Right renal pelvis (tissue), 4 donors: ENCODE results near the gene CLCN7. TPM values are rescaled to one million over a fixed set of nuclear protein-coding genes. Genes with fewer than 3 reads are reported as not detected.

Source experiments
- DNase-seq, 4 donors: peaks; one replicate each; pipeline ENCODE4 v3.0.0-alpha.2; 2013; ENCODE audit warnings: low read depth in 4 of 4, low spot score in 3 of 4, missing footprints in 1 of 4
- polyA plus RNA-seq, 4 donors: library from polyadenylated mRNA; unstranded; fragments of 120-200 nt; gene quantifications; one replicate each; pipeline ENCODE4 v1.2.1, GENCODE V29; 2013; ENCODE audit not compliant: insufficient read length in 4 of 4

CLCN7 gene
- polyA plus RNA-seq, 4 donors: 43.4 to 62.1 (median 48.6) TPM

DNA sequence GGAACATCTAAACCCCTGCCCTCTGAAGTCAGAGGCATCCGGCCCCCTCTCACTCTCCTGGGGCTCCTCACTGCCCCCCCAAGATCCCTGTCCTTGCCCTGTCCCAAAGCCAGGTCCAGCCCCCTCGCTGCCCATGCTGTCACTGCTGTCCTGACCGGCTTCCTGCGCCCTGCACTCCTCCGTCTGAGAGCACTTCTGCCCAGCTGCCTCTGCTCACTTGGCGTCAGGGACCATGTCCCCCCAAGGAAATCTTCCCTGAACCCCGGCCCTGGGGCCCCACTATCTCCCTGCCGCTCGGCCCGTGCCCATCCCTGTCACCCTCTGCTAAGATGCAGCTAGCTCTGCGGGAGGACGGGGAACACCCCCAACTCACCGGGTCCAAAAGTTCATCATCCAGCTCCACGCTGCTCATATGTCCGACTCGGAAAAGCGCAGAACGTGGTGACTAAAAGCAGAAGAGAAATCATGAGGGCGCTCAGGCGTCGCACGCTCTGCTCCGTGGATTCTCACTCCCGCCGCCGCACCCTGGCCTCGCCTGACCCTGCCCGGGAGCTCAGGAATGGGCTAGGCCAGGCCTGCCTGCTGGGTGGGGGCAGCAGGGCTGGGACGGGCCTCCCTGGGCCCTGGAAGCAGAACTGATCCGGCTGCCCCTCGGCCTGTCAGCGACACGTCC, 9.8 kb downstream of the CLCN7 start:
- DNase-seq: no peak

- no peak for DNase-seq
Observed at GRCh38 chr16:1464196-1464893, 10.5 kb downstream of the CLCN7 start.

DNA sequence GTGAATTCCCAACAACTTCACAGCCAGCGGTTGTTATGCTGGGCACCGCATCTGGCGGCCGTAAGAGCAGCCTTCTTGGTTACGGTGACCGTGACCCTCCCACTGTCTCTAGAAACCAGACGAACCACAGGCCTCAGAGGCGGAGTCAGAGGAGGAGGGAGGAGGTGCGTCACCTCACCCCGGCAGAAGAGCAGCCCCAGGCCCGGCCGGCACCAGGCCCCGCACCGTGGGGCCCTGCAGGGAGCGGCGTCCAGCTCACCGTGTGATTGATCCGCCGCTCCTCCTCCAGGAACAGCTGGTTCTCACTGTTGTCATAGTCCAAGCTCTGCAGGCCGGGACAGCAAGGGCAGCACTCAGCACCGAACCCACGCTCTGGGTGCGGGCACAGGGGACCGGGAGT, 13.7 kb downstream of the CLCN7 start:
- no peak for DNase-seq

GRCh38 chr16:1460602-1461138, 14.2 kb downstream of the CLCN7 start:
- no peak for DNase-seq

- DNase-seq: no peak
Observed at GRCh38 chr16:1459967-1460366, 14.9 kb downstream of the CLCN7 start.

- no peak for DNase-seq
Observed at GRCh38 chr16:1458977-1459341, 15.9 kb downstream of the CLCN7 start.

- no peak for DNase-seq
Observed at GRCh38 chr16:1458336-1458976, 16.4 kb downstream of the CLCN7 start.

DNA sequence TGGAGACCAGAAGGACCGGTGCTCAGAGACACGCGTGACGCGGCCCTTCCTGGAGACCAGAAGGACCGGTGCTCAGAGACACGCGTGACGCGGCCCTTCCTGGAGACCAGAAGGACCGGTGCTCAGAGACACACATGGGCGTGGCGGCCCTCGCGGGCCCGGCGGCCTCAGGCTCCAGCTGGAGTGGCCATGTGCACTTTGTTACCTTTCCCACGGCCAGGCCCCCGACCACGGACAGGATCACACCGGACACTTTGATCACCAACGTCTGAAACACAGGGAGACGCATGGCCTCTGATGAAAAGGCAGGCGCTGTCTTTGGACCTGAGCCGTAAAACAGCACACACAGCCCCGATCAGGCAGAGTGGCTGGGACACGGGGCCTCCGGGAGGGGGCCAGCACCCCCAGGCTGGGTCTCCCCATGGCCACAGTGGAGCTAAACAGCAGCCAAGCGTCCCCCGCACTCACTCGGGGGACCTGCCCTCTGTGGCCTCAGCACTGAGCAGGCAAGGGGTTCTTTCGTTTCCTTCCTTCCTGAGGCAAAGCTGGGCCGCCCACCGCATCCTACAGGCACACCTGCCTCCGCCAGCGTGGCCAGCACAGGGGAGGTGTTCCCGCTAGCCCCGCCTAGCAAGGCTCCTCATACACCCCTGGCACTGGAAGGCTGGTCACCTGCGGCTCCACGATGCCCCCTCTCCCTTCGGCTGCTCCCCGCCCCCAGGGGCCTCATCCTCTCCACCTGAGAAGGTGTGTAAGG, 17.2 kb downstream of the CLCN7 start:
- DNase-seq: no peak

- DNase-seq: no peak
Observed at GRCh38 chr16:1456951-1457350, 17.9 kb downstream of the CLCN7 start.

GRCh38 chr16:1455190-1456171, 19.3 kb downstream of the CLCN7 start:
- DNase-seq: no peak

GRCh38 chr16:1454561-1454960, 20.3 kb downstream of the CLCN7 start:
- DNase-seq: no peak

- no peak for DNase-seq
Observed at GRCh38 chr16:1453316-1453715, 21.5 kb downstream of the CLCN7 start.

DNA sequence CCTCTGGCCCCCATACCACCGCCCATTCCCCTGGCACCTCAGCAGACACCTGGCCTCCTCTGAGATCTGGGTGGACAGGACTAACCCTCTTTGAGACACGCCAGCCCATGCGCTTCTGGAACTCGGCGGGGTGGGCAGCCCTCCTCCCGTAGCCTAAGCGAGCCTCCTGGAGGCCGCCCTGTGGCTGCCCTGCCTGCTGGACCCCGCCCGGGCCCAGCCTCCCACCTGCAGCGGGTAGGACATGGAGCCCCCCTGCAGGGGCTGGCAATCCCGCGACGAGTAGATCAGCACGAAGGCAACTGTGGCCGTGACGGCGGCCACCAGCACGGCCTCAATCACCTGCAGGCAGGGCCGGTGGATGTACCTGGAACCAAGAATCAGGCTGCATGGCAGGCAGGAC, 22.3 kb downstream of the CLCN7 start:
- no peak for DNase-seq

GRCh38 chr16:1451702-1452392, 23.0 kb downstream of the CLCN7 start:
- no peak for DNase-seq

DNA sequence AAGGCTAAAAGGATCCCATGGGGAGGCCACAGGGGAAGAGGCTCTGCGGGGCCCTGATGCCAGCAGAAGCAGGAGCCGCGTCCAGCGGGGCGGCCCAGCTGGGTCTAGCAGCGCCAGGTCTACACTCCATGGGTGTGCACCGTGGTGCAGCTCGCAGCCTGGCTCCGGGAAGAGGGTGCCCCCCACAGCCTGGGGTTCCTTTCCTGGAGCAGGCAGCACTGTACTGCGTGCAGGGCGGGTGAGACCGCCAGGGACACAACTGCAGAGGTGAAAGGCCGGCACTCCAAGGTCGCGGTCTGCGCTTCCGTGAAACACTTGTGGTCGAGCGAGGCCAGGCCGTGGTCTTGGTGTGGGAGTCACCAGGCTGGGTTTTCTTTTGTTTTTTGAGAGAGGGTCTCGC, 24.0 kb downstream of the CLCN7 start:
- no peak for DNase-seq

DNA sequence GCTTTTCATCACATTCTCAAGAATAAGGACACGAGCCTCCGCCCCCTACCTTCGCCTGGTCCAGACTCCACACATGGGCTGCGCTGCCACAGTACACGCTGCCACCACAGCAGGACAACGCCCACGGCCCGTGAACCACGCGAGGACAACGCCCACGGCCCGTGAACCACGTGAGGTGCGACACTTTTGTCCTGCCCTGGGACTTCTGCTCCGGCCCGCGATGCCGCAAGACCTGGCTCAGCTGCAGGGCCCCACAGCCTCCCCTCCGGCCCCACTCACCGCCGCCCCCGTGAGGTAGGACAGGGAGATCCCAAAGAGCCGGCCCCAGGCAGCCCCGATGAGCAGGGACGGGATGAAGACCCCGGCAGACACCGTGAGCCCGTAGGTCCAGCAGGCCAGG, 24.6 kb downstream of the CLCN7 start:
- no peak for DNase-seq

GRCh38 chr16:1449201-1449788, 25.5 kb downstream of the CLCN7 start:
- no peak for DNase-seq

DNA sequence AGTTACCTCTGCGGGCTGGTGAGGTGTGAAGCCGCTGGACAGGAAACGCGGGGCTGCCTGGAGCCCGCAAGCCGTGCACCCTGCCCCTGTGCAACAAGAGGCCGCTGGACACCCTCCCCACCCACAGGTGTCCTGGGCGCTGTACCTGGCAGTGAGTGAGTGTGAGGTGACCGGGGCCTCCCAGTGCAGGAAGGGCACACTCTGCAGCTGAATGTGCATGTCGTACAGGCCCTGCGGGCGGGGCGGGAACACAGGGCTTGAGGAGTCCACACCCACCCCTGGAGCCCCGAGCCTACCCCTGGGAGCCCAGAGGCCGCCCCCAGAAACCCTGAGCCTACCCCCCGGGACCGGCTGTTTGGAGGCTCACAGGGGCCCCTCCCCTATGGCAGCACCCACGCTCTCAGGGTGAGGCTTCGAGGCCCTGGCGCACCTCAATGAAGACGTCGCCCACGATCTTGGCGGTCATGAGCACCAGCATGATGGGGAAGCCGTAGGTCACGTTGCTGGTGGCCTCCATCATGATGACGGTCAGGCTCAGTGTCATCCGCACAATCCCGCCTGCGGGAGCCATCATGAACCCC, 26.2 kb downstream of the CLCN7 start:
- no peak for DNase-seq

DNA sequence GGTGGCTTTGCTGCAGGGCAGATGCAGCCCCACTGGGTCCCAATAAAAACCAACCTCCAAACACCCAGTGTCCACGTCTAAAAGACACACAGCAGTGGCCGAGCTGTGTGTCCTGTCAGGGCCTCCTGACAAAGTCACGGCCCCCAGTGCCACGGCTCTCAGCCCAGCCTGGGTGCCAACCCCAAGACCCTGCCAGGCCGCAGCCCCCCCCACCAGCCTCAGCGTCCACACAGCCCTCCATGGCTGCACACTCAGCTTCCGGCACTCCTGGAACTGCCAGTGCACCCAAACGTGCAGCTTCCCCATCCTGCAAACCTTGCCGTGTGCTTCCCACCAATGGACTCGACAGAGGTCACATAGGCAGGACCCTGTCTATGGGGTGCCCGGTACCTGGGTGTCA, 26.9 kb downstream of the CLCN7 start:
- no peak for DNase-seq
